Esophagus muscularis mucosa (tissue), 4 donors: ENCODE data around the gene FETUB.

Experiments used
- EP300 ChIP-seq: sonication (generic); formaldehyde crosslinking; IDR thresholded peaks from one replicate; pipeline ENCODE4 v1.6.1; 2017; ENCODE audit warnings: antibody characterized with exemption
- POLR2A ChIP-seq: fragments of 450-650 bp; IDR thresholded peaks from one replicate; pipeline ENCODE4 v1.6.1; 2017; ENCODE audit warnings: antibody characterized with exemption, moderate library complexity, mild to moderate bottlenecking, low read depth
- POLR2AphosphoS5 ChIP-seq, 2 donors: sonication (generic); formaldehyde crosslinking; IDR thresholded peaks; one replicate each; pipeline ENCODE4 v1.6.1; 2017; ENCODE audit warnings: antibody characterized with exemption in 2 of 2
- TF ChIP-seq, protein P1 (sequence below), 3 experiments: fragments of 200-600 bp in 2 of 3; fragments of 450-650 bp in 1 of 3; sonication (generic) in 2 of 3; IDR thresholded peaks; one replicate each; pipeline ENCODE4 v1.5.1; 2017 to 2019; ENCODE audit warnings: antibody characterized with exemption in 3 of 3, mild to moderate bottlenecking in 2 of 3, moderate library complexity in 1 of 3

DNA sequence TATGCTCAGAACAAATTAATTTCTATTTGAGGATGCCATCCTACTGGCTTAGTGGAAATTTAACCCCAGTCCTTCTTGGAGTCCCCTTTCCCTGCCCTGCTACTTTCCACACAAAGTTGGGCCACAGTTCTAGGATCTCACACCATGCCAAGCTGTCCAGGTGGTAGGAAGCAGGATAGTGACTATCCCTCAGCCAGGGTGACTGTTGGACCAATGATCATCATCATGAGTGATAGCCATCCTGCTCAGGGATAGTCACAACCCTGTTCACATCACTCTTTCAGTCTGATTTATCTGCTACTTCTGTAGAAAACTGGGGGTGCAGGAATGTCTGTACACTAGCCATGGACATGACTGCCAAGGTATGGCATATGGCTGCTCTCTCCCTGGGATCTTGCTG is 38.4 kb downstream of the FETUB start:
- TF ChIP-seq, protein P1, sequence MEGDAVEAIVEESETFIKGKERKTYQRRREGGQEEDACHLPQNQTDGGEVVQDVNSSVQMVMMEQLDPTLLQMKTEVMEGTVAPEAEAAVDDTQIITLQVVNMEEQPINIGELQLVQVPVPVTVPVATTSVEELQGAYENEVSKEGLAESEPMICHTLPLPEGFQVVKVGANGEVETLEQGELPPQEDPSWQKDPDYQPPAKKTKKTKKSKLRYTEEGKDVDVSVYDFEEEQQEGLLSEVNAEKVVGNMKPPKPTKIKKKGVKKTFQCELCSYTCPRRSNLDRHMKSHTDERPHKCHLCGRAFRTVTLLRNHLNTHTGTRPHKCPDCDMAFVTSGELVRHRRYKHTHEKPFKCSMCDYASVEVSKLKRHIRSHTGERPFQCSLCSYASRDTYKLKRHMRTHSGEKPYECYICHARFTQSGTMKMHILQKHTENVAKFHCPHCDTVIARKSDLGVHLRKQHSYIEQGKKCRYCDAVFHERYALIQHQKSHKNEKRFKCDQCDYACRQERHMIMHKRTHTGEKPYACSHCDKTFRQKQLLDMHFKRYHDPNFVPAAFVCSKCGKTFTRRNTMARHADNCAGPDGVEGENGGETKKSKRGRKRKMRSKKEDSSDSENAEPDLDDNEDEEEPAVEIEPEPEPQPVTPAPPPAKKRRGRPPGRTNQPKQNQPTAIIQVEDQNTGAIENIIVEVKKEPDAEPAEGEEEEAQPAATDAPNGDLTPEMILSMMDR (IDR thresholded peaks at IDR 0.05) = no peak
- TF ChIP-seq POLR2AphosphoS5 (IDR thresholded peaks at IDR 0.05) = no peak
- no peak for TF ChIP-seq EP300
- no peak for TF ChIP-seq POLR2A
